SKM-1 treated with dmso at 0.1 percent for 144 hours (cell line): Measurements from ENCODE around the gene NMT1.
"Not testable (repeated sequence)": the region's sequence is repeated elsewhere in the genome, so short reads cannot be mapped to it uniquely, and the experiment has no call there.

Experiments used
- DNase-seq: peaks from one replicate; lab custom pipeline; 2025; ENCODE audit not compliant: unreplicated experiment; lab: John Stamatoyannopoulos, UW

The NMT1 gene

DNA sequence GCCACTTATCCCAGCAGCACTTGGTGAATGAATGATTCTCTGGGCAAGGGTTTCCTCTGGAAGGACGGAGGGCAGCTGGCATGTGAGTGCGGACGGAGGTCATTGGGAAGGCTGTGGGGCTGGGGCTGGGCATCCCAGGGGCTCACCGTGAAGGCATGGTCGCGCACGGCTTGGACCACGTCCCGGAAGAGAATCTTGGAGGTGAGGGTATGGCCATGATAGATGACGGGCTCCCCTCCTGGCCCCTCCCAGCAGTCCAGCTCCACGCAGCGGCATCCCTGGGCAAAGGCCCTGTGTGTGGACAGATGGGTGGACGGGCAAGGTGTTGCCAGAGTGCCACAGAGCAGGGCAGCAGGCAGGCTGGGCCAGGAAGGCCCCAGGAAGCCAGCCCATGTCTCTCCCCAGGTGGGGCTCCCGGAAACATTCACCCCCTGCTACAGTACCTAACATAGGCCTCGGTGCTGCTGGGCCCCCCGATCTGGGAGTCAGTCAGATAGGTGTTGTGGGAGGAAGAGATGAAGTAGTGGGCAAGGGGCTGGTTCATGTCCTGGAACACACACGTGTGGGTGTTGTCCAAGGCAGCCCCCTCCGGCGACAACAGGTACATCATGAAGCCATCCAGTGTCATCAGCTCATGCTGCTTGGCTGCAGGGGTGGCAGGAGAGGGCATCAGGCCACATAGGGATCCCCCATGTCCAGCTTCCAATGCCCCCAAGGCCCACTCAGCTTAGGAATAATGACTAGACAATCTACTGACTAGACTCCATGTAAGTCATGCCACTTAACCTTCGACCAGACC is 56.9 kb downstream of the NMT1 start:
- DNase-seq, result no peak

GRCh38 chr17:45118691-45119090 is 57.6 kb downstream of the NMT1 start:
- DNase-seq, result no peak

DNA sequence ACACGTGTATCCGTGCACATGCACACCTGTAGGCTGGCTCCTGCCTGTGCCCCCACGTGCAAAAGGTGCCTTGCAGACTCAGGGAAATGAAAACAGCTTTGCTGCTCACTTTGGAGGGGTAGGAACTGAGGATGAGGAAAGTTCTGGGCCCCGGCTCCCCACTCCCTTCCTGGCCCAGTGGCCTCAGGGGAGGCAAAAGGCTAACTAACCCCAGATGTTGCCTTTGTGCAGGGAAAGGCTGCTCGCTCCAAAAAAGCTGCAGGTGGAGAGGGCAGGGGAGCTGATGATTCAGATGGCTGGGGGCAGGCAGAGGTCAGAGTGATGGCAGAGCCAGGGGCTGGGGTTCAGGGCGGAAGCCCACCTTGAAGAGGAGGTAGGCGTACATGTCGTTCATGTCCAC is 58.8 kb downstream of the NMT1 start:
- no peak for DNase-seq

DNA sequence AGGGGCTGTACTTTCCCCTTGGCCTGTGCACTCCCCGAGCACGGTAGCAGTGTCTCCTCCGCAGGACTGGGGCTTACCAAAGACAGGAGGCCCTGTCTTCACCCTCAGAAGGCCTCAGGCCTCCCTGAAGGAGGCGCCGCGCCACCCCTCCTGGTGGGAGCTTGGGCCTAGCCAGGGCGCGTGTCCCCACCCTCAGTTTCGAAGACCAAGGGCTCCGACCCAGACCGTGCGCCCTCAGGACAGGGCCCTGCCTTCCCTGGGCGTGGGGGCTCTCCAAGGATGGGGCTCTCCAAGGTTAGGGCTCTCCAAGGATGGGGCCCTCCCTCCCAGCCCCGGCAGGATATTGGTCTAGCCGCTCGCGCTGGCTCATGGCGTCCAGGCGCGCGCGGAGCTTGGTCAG is 59.4 kb downstream of the NMT1 start:
- no peak for DNase-seq

- no peak for DNase-seq
Observed at GRCh38 chr17:45121055-45121454, 59.9 kb downstream of the NMT1 start.

DNA sequence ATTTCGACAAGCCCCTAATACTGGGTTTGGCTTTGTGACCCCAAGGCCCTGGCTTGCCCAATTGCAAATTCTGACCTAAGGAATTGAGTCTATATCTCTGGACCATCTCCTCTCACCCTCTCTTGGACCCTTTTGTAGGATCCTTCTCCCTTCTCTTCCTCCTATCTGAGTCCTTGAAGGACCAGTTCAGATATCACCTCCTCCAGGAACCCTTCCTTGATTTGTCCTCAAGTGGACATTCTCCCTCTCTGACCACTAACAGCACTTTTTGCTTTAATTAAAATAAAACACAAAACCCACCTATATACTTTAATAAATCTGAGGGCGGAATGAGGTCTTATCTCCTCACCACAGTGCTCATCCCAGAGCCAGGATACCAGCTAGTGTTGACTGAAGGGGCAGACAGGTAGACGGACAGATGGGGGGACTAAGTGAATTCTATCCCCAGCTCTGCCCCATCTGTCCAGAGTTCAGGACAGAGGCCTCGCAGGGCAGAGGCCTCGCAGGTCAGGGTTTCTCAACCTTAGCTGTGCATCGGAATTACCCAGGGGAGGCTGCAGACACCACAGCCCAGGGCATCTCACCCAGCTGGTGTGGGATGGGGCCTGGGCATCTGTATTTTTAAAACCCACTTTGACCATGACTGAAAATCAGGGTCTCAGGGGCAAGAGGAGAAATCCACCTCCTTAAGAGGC is 62.1 kb downstream of the NMT1 start:
- no peak for DNase-seq

DNA sequence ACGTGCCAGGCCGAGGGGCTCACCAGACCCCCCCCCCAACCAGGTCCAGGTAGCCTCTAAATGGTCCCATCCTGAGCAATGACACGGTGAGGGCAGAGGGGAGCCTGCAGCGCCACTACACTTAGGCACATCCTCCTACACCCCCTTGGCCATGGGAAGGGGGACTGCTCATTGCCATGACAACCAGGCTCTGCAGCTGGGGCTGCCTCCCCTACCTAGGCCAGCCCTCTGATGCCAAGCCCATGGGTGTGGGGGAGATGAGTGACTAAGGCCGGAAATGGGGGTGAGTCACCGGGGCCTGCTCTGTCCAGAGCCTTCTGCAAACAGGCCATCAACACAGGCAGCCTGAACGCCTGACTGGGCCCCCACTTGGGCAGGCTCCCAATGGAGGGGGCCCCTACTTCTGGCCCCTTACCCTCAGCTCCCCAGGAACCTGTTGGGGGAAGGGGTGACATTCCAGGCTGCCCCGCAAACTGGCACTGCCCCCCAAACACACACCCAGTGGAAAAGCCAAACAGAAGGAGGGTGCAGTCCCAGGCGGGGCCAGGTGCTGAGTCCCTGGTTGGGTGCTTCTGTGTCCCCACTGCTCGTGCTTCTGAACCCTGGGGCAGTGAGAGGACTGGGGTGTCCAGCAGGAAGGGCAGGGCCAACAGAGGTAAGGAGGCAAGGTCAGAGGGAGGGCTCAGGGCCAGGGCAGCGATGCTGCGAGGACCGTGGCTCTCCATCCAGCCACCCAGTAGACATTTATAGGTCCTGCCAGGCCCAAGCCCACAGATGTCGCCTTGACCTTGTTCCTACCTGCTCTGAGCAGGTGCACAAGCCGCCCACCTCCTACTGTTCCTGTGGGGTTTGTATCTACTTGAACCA is 63.0 kb downstream of the NMT1 start:
- peak; percentile 58 for DNase-seq

- DNase-seq, result not testable (repeated sequence)
Observed at GRCh38 chr17:45124797-45125122, 63.6 kb downstream of the NMT1 start.

- DNase-seq, result no peak
Observed at GRCh38 chr17:45125509-45125908, 64.4 kb downstream of the NMT1 start.

DNA sequence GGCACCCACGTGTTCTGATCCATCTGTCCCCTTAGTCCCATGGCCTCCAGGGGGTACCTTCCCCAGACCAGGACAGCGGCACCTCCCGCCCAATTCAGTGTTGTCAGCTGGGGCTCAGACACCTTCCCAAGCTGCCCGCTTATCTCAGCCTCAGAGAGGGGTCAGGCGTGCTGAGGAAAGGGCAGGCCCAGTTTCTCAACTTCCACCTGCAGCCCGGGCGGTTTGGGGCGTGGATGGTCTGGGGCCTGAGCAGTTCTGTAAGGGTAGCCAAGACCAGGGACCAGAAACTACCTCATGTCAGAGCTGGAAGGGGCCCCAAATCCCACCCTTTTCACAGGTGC is 66.1 kb downstream of the NMT1 start:
- peak; percentile 5 for DNase-seq

DNA sequence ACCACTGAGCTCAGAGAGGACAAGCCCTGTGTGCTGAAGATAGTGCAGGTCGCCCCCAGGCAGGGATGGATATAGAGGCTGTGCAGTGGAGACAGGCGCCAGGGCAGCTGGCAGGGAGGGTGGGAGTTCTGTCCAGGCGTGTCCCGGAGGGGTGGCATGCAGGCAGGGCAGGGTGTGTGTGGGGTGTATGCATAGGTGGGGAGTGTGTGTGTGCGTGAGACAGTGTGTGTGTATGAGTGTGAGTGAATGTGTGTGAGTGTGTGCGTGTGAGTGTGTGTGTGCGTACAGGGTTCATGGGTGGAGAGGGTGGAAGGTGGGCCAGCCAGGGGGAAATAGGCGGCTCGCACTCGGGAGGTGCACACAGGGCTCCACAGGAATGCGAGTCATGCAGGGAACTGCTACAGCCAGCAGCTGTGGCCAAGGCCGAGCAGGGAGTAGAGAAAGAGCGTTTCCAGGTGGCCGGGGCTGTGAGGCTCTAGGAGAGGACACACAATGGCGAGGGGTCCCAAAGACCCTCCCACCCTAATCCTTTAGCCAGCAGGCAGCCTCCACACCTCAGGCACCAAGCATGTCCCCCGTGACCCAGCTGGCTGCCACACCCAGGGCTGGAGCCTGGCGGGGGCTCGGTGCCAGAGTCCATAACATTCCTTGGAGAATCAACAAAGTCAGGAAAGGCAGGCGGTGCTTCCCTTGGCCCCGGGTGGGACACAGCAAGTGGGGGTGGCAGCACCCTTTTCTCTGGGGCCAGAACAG is 66.6 kb downstream of the NMT1 start:
- DNase-seq, result no peak

- no peak for DNase-seq
Observed at GRCh38 chr17:45128331-45128730, 67.2 kb downstream of the NMT1 start.

- DNase-seq, result no peak
Observed at GRCh38 chr17:45128989-45129388, 67.9 kb downstream of the NMT1 start.

GRCh38 chr17:45129426-45129939 is 68.4 kb downstream of the NMT1 start:
- no peak for DNase-seq

DNA sequence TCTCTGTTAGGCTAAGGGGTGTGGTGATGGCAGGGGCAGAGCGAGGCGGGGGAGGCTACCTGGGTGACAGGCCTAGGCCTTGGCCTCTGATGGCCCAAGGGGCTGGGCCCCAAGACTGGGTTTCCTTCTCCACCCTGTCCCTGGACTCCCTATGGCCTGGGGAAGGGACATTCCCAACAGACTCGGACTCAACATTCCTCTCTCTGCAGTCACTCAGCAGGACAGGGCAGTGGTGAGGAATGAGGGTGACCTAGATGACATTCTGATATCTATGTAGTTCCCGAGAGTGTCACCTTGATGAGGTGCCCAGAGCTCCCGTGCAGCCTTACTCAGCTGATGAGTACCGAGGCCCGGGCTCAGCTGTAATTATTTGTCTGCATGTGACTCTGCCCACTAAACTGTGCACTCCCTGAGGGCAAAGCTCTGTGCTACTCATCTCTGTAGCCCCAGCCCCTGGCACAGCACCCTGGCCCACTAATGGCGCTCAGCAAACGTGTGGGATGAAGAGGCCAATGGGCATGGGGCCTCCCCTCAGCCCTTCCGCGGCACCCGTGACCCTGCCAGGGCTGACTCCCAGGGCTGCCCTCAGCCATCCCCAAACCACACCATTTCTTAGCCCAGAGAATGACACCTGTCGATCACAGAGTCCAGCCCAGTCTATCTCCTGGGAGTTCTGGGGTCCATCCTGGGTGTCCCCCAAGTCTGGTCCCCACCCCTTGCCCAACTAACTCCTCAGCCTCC is 69.0 kb downstream of the NMT1 start:
- no peak for DNase-seq

DNA sequence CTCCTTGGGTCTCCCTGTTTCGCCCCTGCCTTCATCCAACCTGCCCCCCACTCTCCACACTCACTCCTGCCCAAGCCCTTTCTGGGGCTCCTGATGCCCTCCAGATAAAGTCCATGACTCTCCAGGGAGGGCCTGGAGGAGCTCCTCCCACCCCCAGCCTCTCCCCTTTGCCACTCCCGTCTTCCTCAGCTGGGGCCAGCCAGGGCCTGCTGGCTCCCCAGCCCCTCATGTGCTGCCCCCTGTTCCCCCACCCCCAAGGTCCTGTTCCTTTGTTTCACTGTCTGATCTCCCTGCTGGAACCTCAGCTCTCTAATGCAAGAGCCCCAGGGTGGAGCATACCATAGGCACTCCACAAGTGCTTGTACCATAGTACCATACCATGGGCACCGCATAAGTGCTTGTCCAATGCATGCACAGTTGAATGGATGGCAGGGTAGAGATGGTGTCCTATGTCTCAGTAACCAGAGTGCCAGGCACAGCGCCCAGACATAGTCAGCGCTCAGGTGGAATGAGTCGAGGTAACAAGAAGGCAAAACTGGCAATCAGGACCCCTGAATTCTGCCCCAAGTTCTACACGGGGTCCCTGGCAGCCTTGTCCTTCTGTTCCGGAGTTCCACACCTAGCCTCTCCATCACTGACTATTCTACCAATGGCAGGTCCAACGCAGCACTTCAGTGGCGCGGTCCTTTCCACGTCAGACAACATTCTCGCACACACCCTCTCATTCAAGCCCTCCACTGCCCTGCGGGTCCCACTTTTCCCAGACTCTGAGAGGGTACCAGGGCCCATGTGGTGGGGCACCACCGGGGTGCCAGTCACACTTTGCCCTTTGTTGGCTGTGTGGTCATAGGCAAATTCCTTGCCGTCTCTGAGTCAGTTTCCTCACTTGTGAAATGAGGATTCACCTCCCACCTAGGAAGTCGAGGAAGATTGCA is 69.8 kb downstream of the NMT1 start:
- DNase-seq, result no peak

GRCh38 chr17:45131616-45132319 is 70.7 kb downstream of the NMT1 start:
- no peak for DNase-seq

GRCh38 chr17:45132320-45132571 is 71.1 kb downstream of the NMT1 start, which contains the start of gene PLCD3:
PLCD3 (minus strand) TSS chr17:45132515; CDS start chr17:45132410, 105 bp downstream.
- DNase-seq, result no peak
